ENCODE results near the gene CELA2A.
"Not testable (repeated sequence)": the region's sequence is repeated elsewhere in the genome, so short reads cannot be mapped to it uniquely, and the experiment has no call there.

DNA sequence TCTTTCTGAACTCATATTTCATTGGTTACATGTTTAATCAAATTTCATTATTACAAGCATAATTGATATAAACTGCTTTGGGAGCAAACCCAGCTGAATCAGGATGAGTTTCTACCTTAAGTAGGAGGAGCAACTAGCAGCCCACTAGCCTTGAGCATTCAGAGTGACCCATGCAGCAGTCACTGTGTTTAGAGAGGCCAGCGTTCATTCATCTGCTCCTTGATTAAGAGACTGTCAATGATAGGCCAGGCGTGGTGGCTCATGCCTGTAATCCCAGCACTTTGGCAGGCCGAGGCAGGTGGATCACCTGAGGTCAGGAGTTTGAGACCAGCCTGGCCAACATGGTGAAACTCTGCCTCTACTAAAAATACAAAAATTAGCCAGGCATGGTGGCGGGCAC is 1.9 kb downstream of the CELA2A start:
- TF ChIP-seq, protein P1, sequence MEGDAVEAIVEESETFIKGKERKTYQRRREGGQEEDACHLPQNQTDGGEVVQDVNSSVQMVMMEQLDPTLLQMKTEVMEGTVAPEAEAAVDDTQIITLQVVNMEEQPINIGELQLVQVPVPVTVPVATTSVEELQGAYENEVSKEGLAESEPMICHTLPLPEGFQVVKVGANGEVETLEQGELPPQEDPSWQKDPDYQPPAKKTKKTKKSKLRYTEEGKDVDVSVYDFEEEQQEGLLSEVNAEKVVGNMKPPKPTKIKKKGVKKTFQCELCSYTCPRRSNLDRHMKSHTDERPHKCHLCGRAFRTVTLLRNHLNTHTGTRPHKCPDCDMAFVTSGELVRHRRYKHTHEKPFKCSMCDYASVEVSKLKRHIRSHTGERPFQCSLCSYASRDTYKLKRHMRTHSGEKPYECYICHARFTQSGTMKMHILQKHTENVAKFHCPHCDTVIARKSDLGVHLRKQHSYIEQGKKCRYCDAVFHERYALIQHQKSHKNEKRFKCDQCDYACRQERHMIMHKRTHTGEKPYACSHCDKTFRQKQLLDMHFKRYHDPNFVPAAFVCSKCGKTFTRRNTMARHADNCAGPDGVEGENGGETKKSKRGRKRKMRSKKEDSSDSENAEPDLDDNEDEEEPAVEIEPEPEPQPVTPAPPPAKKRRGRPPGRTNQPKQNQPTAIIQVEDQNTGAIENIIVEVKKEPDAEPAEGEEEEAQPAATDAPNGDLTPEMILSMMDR (IDR thresholded peaks at IDR 0.05): not testable (repeated sequence)
- not testable (repeated sequence) for TF ChIP-seq POLR2A (IDR thresholded peaks at IDR 0.05)

Data from heart left ventricle (tissue), 13 donors.